Neural progenitor cell (in vitro differentiated cells): ENCODE results near the gene PDE3A. TPM values are rescaled to one million over a fixed set of nuclear protein-coding genes. Genes with fewer than 3 reads are reported as not detected.

Experiments used
- DNase-seq: peaks from one replicate; pipeline ENCODE4 v3.0.0-alpha.2; 2016; ENCODE audit warnings: low spot score
- H2AFZ ChIP-seq: fragments of 200-600 bp; sonication (generic); replicated peaks from 2 replicates; pipeline ENCODE4 v1.6.1; 2016; ENCODE audit warnings: antibody characterized with exemption
- H3F3A ChIP-seq: fragments of 200-600 bp; sonication (generic); 2 replicates; pipeline ENCODE4 v1.6.1; 2016; ENCODE audit warnings: antibody characterized with exemption, low read depth
- H3K27ac ChIP-seq: fragments of 200-600 bp; sonication (generic); 2 replicates; pipeline ENCODE4 v1.5.1; 2016; ENCODE audit warnings: mild to moderate bottlenecking
- H3K27me3 ChIP-seq: fragments of 200-600 bp; sonication (generic); 2 replicates; pipeline ENCODE4 v1.6.1; 2016; ENCODE audit warnings: mild to moderate bottlenecking, moderate library complexity
- H3K36me3 ChIP-seq: fragments of 200-600 bp; sonication (generic); 2 replicates; pipeline ENCODE4 v1.5.1; 2016
- H3K4me1 ChIP-seq: fragments of 200-600 bp; sonication (generic); 2 replicates; pipeline ENCODE4 v1.6.1; 2016; ENCODE audit warnings: mixed run types
- H3K4me2 ChIP-seq: fragments of 200-600 bp; sonication (generic); 2 replicates; pipeline ENCODE4 v1.6.1; 2016
- H3K4me3 ChIP-seq: fragments of 200-600 bp; sonication (generic); 2 replicates; pipeline ENCODE4 v1.5.1; 2016
- H3K79me2 ChIP-seq: fragments of 200-600 bp; sonication (generic); 2 replicates; pipeline ENCODE4 v1.6.1; 2016; ENCODE audit warnings: low read depth
- H3K9ac ChIP-seq: fragments of 200-600 bp; sonication (generic); 2 replicates; pipeline ENCODE4 v1.6.1; 2016
- H3K9me3 ChIP-seq: fragments of 200-600 bp; sonication (generic); 2 replicates; pipeline ENCODE4 v1.5.1; 2016; ENCODE audit warnings: low read depth
- H4K20me1 ChIP-seq: fragments of 200-600 bp; sonication (generic); 2 replicates; pipeline ENCODE4 v1.6.1; 2016; ENCODE audit warnings: low read depth
- H3K27ac Mint-ChIP-seq: 3 replicates; pipeline ENCODE4 v1.8.0; 2021; ENCODE audit warnings: mixed read lengths
- H3K27me3 Mint-ChIP-seq: 2 replicates; pipeline ENCODE4 v1.8.0; 2022; ENCODE audit warnings: low read depth, mild to moderate bottlenecking, inconsistent platforms, moderate library complexity, mixed read lengths; ENCODE audit not compliant: insufficient read depth
- H3K36me3 Mint-ChIP-seq: 3 replicates; pipeline ENCODE4 v1.8.0; 2021; ENCODE audit warnings: mixed read lengths
- H3K4me1 Mint-ChIP-seq: 3 replicates; pipeline ENCODE4 v1.8.0; 2021; ENCODE audit warnings: mixed read lengths
- H3K4me3 Mint-ChIP-seq: 3 replicates; pipeline ENCODE4 v1.8.0; 2021; ENCODE audit warnings: mild to moderate bottlenecking, moderate library complexity, mixed read lengths
- H3K9me3 Mint-ChIP-seq: 3 replicates; pipeline ENCODE4 v1.8.0; 2020; ENCODE audit warnings: mixed read lengths
- EZH2 ChIP-seq: fragments of 200-600 bp; sonication (generic); IDR thresholded peaks from 2 replicates; pipeline ENCODE4 v1.6.1; 2017; ENCODE audit warnings: antibody characterized with exemption, mild to moderate bottlenecking, moderate library complexity
- EZH2phosphoT487 ChIP-seq: fragments of 200-600 bp; sonication (generic); IDR thresholded peaks from 2 replicates; pipeline ENCODE4 v1.6.1; 2017; ENCODE audit warnings: antibody characterized with exemption
- total RNA-seq: library from RNA; depleted of rRNA; stranded (reverse); fragments of >200 nt; gene quantifications from 2 replicates; pipeline ENCODE4 v1.2.3, GENCODE V29; 2015; ENCODE audit warnings: low replicate concordance
- TF ChIP-seq, protein P1 (sequence below): fragments of 200-600 bp; sonication (generic); IDR thresholded peaks from 2 replicates; pipeline ENCODE4 v1.5.1; 2017; ENCODE audit warnings: antibody characterized with exemption, mild to moderate bottlenecking

The PDE3A gene
- total RNA-seq, 1 donor from 2014 or later: 0.47 TPM

DNA sequence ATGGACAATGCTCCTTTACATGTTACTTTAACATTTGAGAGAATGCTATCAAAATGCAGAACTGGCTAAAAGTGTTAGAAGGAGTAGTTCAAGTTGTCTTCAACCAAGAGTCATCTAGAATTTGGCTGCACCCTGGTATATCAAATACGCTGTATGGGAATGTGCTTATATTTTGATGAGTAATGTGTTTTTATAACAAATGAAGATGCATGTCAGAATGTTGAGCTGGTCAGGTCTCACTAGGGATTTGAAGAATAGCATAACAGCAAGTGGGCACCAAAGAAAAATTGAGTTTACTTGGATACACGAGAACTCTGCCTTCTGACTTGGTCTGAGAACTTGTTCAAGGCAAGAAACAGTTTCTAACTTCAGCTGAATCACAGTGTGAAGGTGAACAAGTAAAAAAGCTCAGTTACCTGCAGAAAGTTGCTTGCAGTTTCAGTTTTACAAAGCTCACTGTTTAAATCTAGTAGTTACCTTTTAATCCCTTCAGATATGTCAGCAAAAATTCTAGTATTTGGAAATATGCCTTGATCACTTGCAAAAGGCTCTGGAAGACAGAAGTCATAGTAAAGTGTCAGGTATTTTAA lies 82.3 kb downstream of the PDE3A start:
- Mint-ChIP-seq H3K27ac (no peak overlapping the region), H3K27me3 (peaks cover 7% of the 10 kb centered on the region), H3K36me3 (no peaks in the 10 kb centered on the region), H3K9me3 (no peaks in the 10 kb centered on the region), H3K4me3 (no peak overlapping the region), H3K4me1 (peaks cover 8% of the 10 kb centered on the region)
- Histone ChIP-seq H3F3A (no peaks in the 10 kb centered on the region), H3K79me2 (no peaks in the 10 kb centered on the region), H2AFZ (no peak overlapping the region), H3K9me3 (no peaks in the 10 kb centered on the region), H3K4me1 (peaks cover 12% of the 10 kb centered on the region), H3K27me3 (no peaks in the 10 kb centered on the region), H4K20me1 (no peaks in the 10 kb centered on the region), H3K36me3 (no peaks in the 10 kb centered on the region), H3K4me3 (no peak overlapping the region), H3K9ac (no peak overlapping the region), H3K27ac (no peak overlapping the region), H3K4me2 (no peak overlapping the region)
- TF ChIP-seq, protein P1, sequence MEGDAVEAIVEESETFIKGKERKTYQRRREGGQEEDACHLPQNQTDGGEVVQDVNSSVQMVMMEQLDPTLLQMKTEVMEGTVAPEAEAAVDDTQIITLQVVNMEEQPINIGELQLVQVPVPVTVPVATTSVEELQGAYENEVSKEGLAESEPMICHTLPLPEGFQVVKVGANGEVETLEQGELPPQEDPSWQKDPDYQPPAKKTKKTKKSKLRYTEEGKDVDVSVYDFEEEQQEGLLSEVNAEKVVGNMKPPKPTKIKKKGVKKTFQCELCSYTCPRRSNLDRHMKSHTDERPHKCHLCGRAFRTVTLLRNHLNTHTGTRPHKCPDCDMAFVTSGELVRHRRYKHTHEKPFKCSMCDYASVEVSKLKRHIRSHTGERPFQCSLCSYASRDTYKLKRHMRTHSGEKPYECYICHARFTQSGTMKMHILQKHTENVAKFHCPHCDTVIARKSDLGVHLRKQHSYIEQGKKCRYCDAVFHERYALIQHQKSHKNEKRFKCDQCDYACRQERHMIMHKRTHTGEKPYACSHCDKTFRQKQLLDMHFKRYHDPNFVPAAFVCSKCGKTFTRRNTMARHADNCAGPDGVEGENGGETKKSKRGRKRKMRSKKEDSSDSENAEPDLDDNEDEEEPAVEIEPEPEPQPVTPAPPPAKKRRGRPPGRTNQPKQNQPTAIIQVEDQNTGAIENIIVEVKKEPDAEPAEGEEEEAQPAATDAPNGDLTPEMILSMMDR: no peak
- no peak for TF ChIP-seq EZH2phosphoT487
- TF ChIP-seq EZH2: no peak
- DNase-seq: no peak

DNA sequence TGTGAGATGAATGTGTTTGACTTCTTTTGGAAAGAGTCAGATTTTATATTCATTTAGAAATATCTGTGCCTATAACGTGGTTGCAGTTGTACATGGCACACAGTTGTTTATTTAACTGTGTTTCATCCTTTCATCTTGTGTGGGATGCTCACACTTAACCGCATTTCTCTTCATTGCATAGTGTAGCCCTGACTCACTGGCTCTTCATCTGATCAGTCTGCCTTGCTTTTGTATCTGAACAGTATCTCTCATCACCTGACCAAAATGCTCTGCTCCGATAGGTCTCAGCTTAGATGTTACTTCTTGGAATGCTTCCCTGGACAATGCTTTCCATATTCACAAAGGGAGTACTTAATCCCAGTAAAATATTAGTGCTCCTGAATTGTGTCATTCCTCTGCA lies 83.4 kb downstream of the PDE3A start:
- H3K4me2 ChIP-seq: no peak overlapping the region
- H2AFZ ChIP-seq: no peak overlapping the region
- H3F3A ChIP-seq: no peaks in the 10 kb centered on the region
- no peaks in the 10 kb centered on the region for H3K36me3 Mint-ChIP-seq
- no peak overlapping the region for H3K27ac Mint-ChIP-seq
- DNase-seq: no peak
- H3K27me3 Mint-ChIP-seq: peaks cover 7% of the 10 kb centered on the region
- H3K9me3 Mint-ChIP-seq: no peaks in the 10 kb centered on the region
- no peaks in the 10 kb centered on the region for H3K9me3 ChIP-seq
- TF ChIP-seq, protein P1: no peak
- no peak for TF ChIP-seq EZH2
- TF ChIP-seq EZH2phosphoT487: no peak
- peaks cover 12% of the 10 kb centered on the region for H3K4me1 ChIP-seq
- no peak overlapping the region for H3K4me3 ChIP-seq
- no peaks in the 10 kb centered on the region for H3K79me2 ChIP-seq
- H3K36me3 ChIP-seq: no peaks in the 10 kb centered on the region
- peaks cover 8% of the 10 kb centered on the region for H3K4me1 Mint-ChIP-seq
- H3K4me3 Mint-ChIP-seq: no peak overlapping the region
- H4K20me1 ChIP-seq: no peaks in the 10 kb centered on the region
- H3K27ac ChIP-seq: no peak overlapping the region
- no peak overlapping the region for H3K9ac ChIP-seq
- no peaks in the 10 kb centered on the region for H3K27me3 ChIP-seq

DNA sequence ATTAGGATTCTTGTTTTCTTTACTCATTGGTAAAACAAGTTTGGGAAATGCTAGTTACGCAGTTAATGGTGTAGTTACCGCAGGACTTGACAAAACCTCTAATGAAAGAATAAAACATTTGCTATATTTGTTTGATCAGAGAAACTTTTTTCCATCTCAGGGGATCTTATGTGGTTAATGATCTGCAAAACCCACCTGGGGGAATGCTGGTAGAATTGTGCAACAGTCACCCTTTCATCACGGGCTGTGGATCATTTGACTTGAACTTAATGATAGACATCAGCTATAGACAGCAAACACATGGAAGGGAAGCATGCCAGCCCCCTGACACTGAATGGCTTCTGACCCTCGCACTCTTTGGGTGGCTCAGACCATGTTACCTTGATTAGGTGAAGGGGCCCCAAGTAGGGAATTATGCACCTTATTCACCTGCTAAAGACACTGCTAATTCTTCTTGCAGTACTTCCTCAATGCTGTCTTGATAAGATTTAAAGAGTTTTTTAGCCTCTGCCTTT lies 84.2 kb downstream of the PDE3A start:
- Histone ChIP-seq H3K4me2 (no peak overlapping the region), H3K36me3 (no peaks in the 10 kb centered on the region)
- H3K4me3 Mint-ChIP-seq: no peak overlapping the region

More for the DNA sequence above, 84.2 kb downstream of the PDE3A start:
- Mint-ChIP-seq H3K36me3 (no peaks in the 10 kb centered on the region), H3K27me3 (peaks cover 6% of the 10 kb centered on the region), H3K9me3 (no peaks in the 10 kb centered on the region), H3K27ac (no peak overlapping the region), H3K4me1 (peaks cover 8% of the 10 kb centered on the region)
- TF ChIP-seq, protein P1: no peak
- TF ChIP-seq EZH2phosphoT487 (no peak), EZH2 (no peak)
- H4K20me1 ChIP-seq: no peaks in the 10 kb centered on the region
- no peak overlapping the region for H3K27ac ChIP-seq
- H3K27me3 ChIP-seq: no peaks in the 10 kb centered on the region
- no peaks in the 10 kb centered on the region for H3K79me2 ChIP-seq
- peaks cover 12% of the 10 kb centered on the region for H3K4me1 ChIP-seq
- H3K4me3 ChIP-seq: no peak overlapping the region
- H3K9me3 ChIP-seq: no peaks in the 10 kb centered on the region
- H3K9ac ChIP-seq: no peak overlapping the region
- H3F3A ChIP-seq: no peaks in the 10 kb centered on the region
- DNase-seq: no peak
- no peak overlapping the region for H2AFZ ChIP-seq
